ENCODE data around the gene POM121C.
"Not testable (repeated sequence)": the region's sequence is repeated elsewhere in the genome, so short reads cannot be mapped to it uniquely, and the experiment has no call there.

The POM121C gene

GRCh38 chr7:75374519-75375317 is 111.4 kb downstream of the POM121C start:
- DNase-seq: not testable (repeated sequence)

- DNase-seq: not testable (repeated sequence)
These were observed 112.0 kb downstream of the POM121C start for GRCh38 chr7:75374144-75374518.

GRCh38 chr7:75367313-75367712 is 118.8 kb downstream of the POM121C start:
- not testable (repeated sequence) for DNase-seq
